Transverse colon (tissue), 3 donors: ENCODE data around the gene HOXD10.

Source experiments
- CTCF ChIP-seq, 5 experiments: fragments of 200-600 bp in 3 of 5; fragments of 450-650 bp in 2 of 5; sonication (generic) in 3 of 5; IDR thresholded peaks; 1 replicate in 2 of 5; 2 replicates in 3 of 5; pipeline ENCODE4 v1.5.1; 2016 to 2017; ENCODE audit warnings: antibody characterized with exemption in 5 of 5, inconsistent platforms in 3 of 5, mild to moderate bottlenecking in 2 of 5, moderate library complexity in 1 of 5
- EP300 ChIP-seq: sonication (generic); formaldehyde crosslinking; IDR thresholded peaks from one replicate; pipeline ENCODE4 v1.6.1; 2017; ENCODE audit warnings: antibody characterized with exemption, low read depth
- POLR2A ChIP-seq: fragments of 450-650 bp; IDR thresholded peaks from one replicate; pipeline ENCODE4 v1.6.1; 2016; ENCODE audit warnings: antibody characterized with exemption, mild to moderate bottlenecking, moderate library complexity

- TF ChIP-seq CTCF (IDR thresholded peaks at IDR 0.05) (no peak), EP300 (no peak), POLR2A (no peak)
These were observed 38.9 kb downstream of the HOXD10 start for GRCh38 chr2:176155356-176156044.
